Psoas muscle (tissue), 8 donors: ENCODE measurements around the gene ANOS1. TPM values are rescaled to one million over a fixed set of nuclear protein-coding genes. Genes with fewer than 3 reads are reported as not detected.

Experiments
- ATAC-seq, 4 donors: fragments of 200-7000 bp; cut with Tn5 transposase; one replicate each; pipeline ENCODE4 v1.9.1; 2020; ENCODE audit warnings: moderate library complexity in 3 of 4, mild to moderate bottlenecking in 2 of 4
- DNase-seq, 2 donors: peaks; one replicate each; pipeline ENCODE4 v3.0.0-alpha.2; 2020
- H3K27ac ChIP-seq: fragments of 200-600 bp; one replicate; pipeline ENCODE4 v1.8.0; 2022
- H3K27me3 ChIP-seq, 3 donors: fragments of 200-600 bp in 1 of 3; one replicate each; pipeline versions ENCODE4 v1.6.1 to v1.8.0; 2013 to 2022; ENCODE audit warnings: low read length in 2 of 3, mild to moderate bottlenecking in 2 of 3, moderate library complexity in 1 of 3; ENCODE audit not compliant: insufficient read depth in 3 of 3
- H3K36me3 ChIP-seq, 2 donors: fragments of 200-600 bp in 1 of 2; one replicate each; pipeline versions ENCODE4 v1.6.1 to v1.8.0; 2013 to 2022; ENCODE audit warnings: low read depth in 1 of 2, mild to moderate bottlenecking in 1 of 2, moderate library complexity in 1 of 2; ENCODE audit not compliant: insufficient read depth in 1 of 2
- H3K4me1 ChIP-seq: fragments of 200-600 bp; one replicate; pipeline ENCODE4 v1.8.0; 2022
- H3K4me3 ChIP-seq: fragments of 200-600 bp; one replicate; pipeline ENCODE4 v1.8.0; 2022; ENCODE audit warnings: mild to moderate bottlenecking
- H3K9me3 ChIP-seq: fragments of 200-600 bp; one replicate; pipeline ENCODE4 v1.8.0; 2022
- WGBS, 3 donors: extraction: QIAGEN DNeasy Blood & Tissue Kit; methylation state at CpG; one replicate each; pipeline versions ENCODE4 v1.1.6 to v1.1.7; 2013; 5-methylcytosine and 5-hydroxymethylcytosine counted together
- intact Hi-C, 2 donors: fragments of 100-400 bp; cut with DNase I; formaldehyde crosslinking; loops; one replicate each; pipeline versions ENCODE4 v1.11.0 to v1.14.2; 2022
- polyA plus RNA-seq, 3 donors: library from polyadenylated mRNA; stranded (reverse); fragments of 200-250 nt; gene quantifications; one replicate each; pipeline ENCODE4 v1.2.3, GENCODE V29; 2013
- total RNA-seq, 4 donors: library from RNA; stranded (reverse); fragmentation: NEBNext Ultra II Directional in 2 of 4; extraction: Animal tissue kit (Norgen Biotek cat#: 25700) in 2 of 4; gene quantifications; one replicate each; pipeline versions ENCODE4 v1.2.1 to v1.2.4, GENCODE V29; 2021 to 2023
- TF ChIP-seq, protein P1 (sequence below): fragments of 200-600 bp; IDR thresholded peaks from one replicate; pipeline ENCODE4 v1.8.0; 2022; ENCODE audit warnings: antibody characterized with exemption
- donor health status: healthy with polysubstance abuse.
- donor health status: DM: no; HTN: no; CAD: no; lungs with moderate emphysema.
- donor health status: Bipolar disorder and iron deficiency.
- donor health status: healthy.
- donor health status: DM: yes; HTN: yes; CAD: no.
- donor health status: DM: no; HTN: no; CAD: no.
- donor health status: DM: no; HTN: no; CAD: no.
- donor health status: DM: yes; HTN: yes; CAD: no.

Gene ANOS1
- total and polyA plus RNA-seq, 7 donors = 0.55 to 11.7 (median 3.4) TPM

DNA sequence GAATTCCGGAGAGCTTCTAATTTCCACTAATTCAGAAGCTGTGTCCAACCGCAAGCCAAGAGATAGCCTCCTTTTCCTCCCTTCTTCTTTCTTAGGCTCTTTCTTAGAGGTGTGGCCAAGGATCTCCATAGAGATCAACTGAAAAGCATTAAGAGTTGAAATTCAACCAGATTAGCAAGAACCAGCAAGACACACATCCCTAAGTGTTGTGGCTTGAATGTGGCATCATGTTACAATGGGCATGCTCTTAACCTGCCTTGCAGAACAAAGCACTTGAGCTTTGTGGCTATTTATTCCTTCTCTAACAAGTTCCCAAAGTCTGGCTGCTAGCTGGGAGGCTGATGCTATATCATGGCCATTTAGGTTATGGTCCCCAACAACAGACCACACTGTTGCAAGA, 10.4 kb downstream of the ANOS1 start:
- 69 to 72% (median 70%) methylated on average over 2 of the region's 2 CpGs for WGBS, 3 donors
- ATAC-seq (no peak), DNase-seq (no peak)
- Histone ChIP-seq H3K4me3 (no peak overlapping the region), H3K36me3 (no peaks in the 10 kb centered on the region), H3K27me3 (no peaks in the 10 kb centered on the region), H3K4me1 (no peaks in the 10 kb centered on the region), H3K9me3 (no peaks in the 10 kb centered on the region), H3K27ac (no peak overlapping the region)
- intact Hi-C loops = no loop called here
- TF ChIP-seq, protein P1, sequence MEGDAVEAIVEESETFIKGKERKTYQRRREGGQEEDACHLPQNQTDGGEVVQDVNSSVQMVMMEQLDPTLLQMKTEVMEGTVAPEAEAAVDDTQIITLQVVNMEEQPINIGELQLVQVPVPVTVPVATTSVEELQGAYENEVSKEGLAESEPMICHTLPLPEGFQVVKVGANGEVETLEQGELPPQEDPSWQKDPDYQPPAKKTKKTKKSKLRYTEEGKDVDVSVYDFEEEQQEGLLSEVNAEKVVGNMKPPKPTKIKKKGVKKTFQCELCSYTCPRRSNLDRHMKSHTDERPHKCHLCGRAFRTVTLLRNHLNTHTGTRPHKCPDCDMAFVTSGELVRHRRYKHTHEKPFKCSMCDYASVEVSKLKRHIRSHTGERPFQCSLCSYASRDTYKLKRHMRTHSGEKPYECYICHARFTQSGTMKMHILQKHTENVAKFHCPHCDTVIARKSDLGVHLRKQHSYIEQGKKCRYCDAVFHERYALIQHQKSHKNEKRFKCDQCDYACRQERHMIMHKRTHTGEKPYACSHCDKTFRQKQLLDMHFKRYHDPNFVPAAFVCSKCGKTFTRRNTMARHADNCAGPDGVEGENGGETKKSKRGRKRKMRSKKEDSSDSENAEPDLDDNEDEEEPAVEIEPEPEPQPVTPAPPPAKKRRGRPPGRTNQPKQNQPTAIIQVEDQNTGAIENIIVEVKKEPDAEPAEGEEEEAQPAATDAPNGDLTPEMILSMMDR = no peak

GRCh38 chrX:8720136-8720535, 11.8 kb downstream of the ANOS1 start:
- WGBS, 3 donors = 70 to 72% (median 70%) methylated on average over 6 of the region's 6 CpGs
- intact Hi-C loops = no loop called here
- Histone ChIP-seq H3K36me3 (no peaks in the 10 kb centered on the region), H3K4me1 (no peaks in the 10 kb centered on the region), H3K9me3 (no peaks in the 10 kb centered on the region), H3K27ac (no peak overlapping the region), H3K4me3 (no peak overlapping the region), H3K27me3 (no peaks in the 10 kb centered on the region)
- TF ChIP-seq, protein P1 = no peak
- no peak for DNase-seq
- no peak for ATAC-seq

- H3K27ac ChIP-seq = no peak overlapping the region
- no peak overlapping the region for H3K4me3 ChIP-seq
- no peaks in the 10 kb centered on the region for H3K36me3 ChIP-seq
- ATAC-seq (peak in 1 of 4 donors; percentile 21), DNase-seq (no peak)
- intact Hi-C loops = loop anchor here in 1 of 2 donors (5.0 kb wide), 1 partner anchor 40 kb away; no protein-coding TSS in a partner anchor
- 56 to 76% (median 60%) methylated on average over 2 of the region's 2 CpGs for WGBS, 3 donors
- peaks cover 3% of the 10 kb centered on the region for H3K4me1 ChIP-seq
- TF ChIP-seq, protein P1 = no peak
- no peaks in the 10 kb centered on the region for H3K27me3 ChIP-seq
- no peaks in the 10 kb centered on the region for H3K9me3 ChIP-seq
Observed at GRCh38 chrX:8717354-8717753, 14.6 kb downstream of the ANOS1 start.

DNA sequence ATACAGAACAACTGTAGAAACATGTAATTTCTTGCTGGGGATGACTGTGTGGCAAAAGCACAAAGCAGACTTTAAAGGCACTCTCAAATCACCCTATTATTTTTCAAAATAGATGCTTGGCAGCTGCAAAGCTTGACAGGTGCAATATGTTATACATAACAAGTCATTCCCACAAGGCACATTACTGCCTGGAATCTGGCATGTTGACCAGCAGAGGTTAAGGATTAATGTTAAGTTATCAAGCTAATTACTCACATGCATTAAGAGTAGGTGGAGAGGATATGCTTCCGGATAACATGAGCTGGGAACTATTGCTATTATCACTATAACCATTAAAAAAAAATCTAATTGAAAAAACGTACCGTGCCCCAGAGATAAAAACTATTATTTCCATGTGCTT, 17.8 kb downstream of the ANOS1 start:
- TF ChIP-seq, protein P1 = no peak
- Histone ChIP-seq H3K4me3 (no peak overlapping the region), H3K4me1 (peaks cover 3% of the 10 kb centered on the region), H3K27ac (no peak overlapping the region), H3K9me3 (no peaks in the 10 kb centered on the region), H3K27me3 (no peaks in the 10 kb centered on the region), H3K36me3 (no peaks in the 10 kb centered on the region)
- no peak for ATAC-seq
- no peak for DNase-seq
- 28 to 30% (median 29%) methylated on average over 3 of the region's 3 CpGs for WGBS, 3 donors
- intact Hi-C loops = no loop called here

DNA sequence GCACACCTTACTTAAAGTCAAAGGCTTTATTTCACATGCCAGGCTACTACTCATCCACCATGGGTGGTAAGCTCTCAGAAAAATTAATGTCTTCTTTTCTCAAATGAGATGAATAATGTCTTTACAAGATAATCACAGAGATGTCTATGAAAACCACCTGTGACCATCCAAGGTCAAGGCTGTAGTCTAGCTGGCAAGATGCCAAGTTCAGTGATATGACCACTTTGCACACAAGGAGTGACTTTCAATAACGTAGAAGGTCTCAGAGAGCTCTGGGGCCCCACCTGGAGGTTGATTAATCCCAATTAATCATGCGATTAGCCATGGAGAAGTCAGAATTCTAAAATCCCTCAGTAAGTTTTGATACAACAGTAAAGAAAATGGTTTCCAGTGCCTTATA, 20.5 kb downstream of the ANOS1 start:
- ATAC-seq = no peak
- Histone ChIP-seq H3K36me3 (no peaks in the 10 kb centered on the region), H3K4me3 (no peak overlapping the region), H3K27me3 (no peaks in the 10 kb centered on the region), H3K4me1 (peaks cover 3% of the 10 kb centered on the region), H3K27ac (no peak overlapping the region), H3K9me3 (no peaks in the 10 kb centered on the region)
- 53 to 67% (median 63%) methylated on average over 2 of the region's 2 CpGs for WGBS, 3 donors
- intact Hi-C loops = no loop called here
- DNase-seq = no peak
- TF ChIP-seq, protein P1 = no peak
